Keratinocyte (primary cell): Measurements from ENCODE around the gene FCHSD1. TPM values are rescaled to one million over a fixed set of nuclear protein-coding genes. Genes with fewer than 3 reads are reported as not detected.

Experiments used
- DNase-seq: peaks from one replicate; pipeline ENCODE4 v3.0.0-alpha.2; 2011; ENCODE audit warnings: low read depth, missing footprints, low spot score
- FAIRE-seq: peaks from 2 replicates; lab custom pipeline; 2011; peaks lifted over from hg19 to GRCh38; lab: Jason Lieb, UNC
- H2AFZ ChIP-seq: 2 replicates; pipeline ENCODE4 v1.6.0; 2012; ENCODE audit warnings: low read length, control low read depth, inconsistent platforms; ENCODE audit not compliant: control insufficient read depth
- H3K27ac ChIP-seq: 2 replicates; pipeline ENCODE4 v1.5.1; 2011; ENCODE audit warnings: low read length; ENCODE audit not compliant: control insufficient read depth, insufficient read depth
- H3K27me3 ChIP-seq: 3 replicates; pipeline ENCODE4 v1.6.0; 2011; ENCODE audit warnings: low read length; ENCODE audit not compliant: control insufficient read depth, insufficient read depth; ENCODE audit errors: extremely low read depth
- H3K36me3 ChIP-seq, 2 experiments: 2 replicates in 1 of 2; 3 replicates in 1 of 2; pipeline ENCODE4 v1.5.1; 2011; ENCODE audit warnings: low read length in 2 of 2, mild to moderate bottlenecking in 1 of 2; ENCODE audit not compliant: control insufficient read depth in 2 of 2, insufficient read depth in 2 of 2; ENCODE audit errors: extremely low read depth in 1 of 2
- H3K4me1 ChIP-seq: 3 replicates; pipeline ENCODE4 v1.5.1; 2011; ENCODE audit warnings: low read length; ENCODE audit not compliant: control insufficient read depth, insufficient read depth; ENCODE audit errors: extremely low read depth
- H3K4me2 ChIP-seq: 3 replicates; pipeline ENCODE4 v1.6.0; 2011; ENCODE audit warnings: low read depth, low read length; ENCODE audit not compliant: control insufficient read depth, insufficient read depth; ENCODE audit errors: extremely low read depth
- H3K4me3 ChIP-seq, 3 experiments: fragments of 200-600 bp in 1 of 3; sonication (generic) in 1 of 3; 2 replicates in 2 of 3; 3 replicates in 1 of 3; pipeline ENCODE4 v1.5.1; 2011 to 2016; ENCODE audit warnings: low read length in 3 of 3, mild to moderate bottlenecking in 3 of 3, control low read depth in 2 of 3, inconsistent platforms in 1 of 3, low read depth in 1 of 3, mixed read lengths in 1 of 3, mixed run types in 1 of 3, moderate library complexity in 1 of 3; ENCODE audit not compliant: control insufficient read depth in 2 of 3, insufficient read depth in 2 of 3; ENCODE audit errors: extremely low read depth in 1 of 3
- H3K79me2 ChIP-seq: 2 replicates; pipeline ENCODE4 v1.6.0; 2012; ENCODE audit warnings: low read length; ENCODE audit not compliant: control insufficient read depth, insufficient read depth
- H3K9ac ChIP-seq: 3 replicates; pipeline ENCODE4 v1.6.0; 2011; ENCODE audit warnings: low read length; ENCODE audit not compliant: control insufficient read depth, insufficient read depth; ENCODE audit errors: extremely low read depth
- H3K9me1 ChIP-seq: 3 replicates; pipeline ENCODE4 v1.6.0; 2011; ENCODE audit warnings: low read length; ENCODE audit not compliant: control insufficient read depth, insufficient read depth; ENCODE audit errors: extremely low read depth
- H3K9me3 ChIP-seq: 2 replicates; pipeline ENCODE4 v1.5.1; 2012; ENCODE audit warnings: low read depth, low read length; ENCODE audit not compliant: control insufficient read depth
- H4K20me1 ChIP-seq: 3 replicates; pipeline ENCODE4 v1.6.0; 2011; ENCODE audit warnings: low read length; ENCODE audit not compliant: control insufficient read depth, insufficient read depth; ENCODE audit errors: extremely low read depth
- EZH2 ChIP-seq: IDR thresholded peaks from one replicate; pipeline ENCODE4 v1.6.1; 2012; ENCODE audit warnings: inconsistent platforms, mild to moderate bottlenecking, low read length, moderate library complexity
- dilution Hi-C: fragments of 300-500 bp; cut with MboI; formaldehyde crosslinking; loops from one replicate; pipeline ENCODE4 v1.7.0; 2020; ENCODE audit warnings: low sequenced_read_pairs; ENCODE audit not compliant: extremely low pct_ligation_motif_present
- polyA plus RNA-seq, 5 experiments: library from polyadenylated mRNA; depleted of rRNA in 3 of 5; stranded (reverse) in 3 of 5; stranded (forward) in 1 of 5; unstranded in 1 of 5; fragments of >200 nt; gene quantifications; 1 replicate in 1 of 5; 2 replicates in 3 of 5; 3 replicates in 1 of 5; pipeline versions ENCODE4 v1.2.1 to v1.2.3, GENCODE V29; 2011 to 2012; ENCODE audit warnings: missing spikeins in 2 of 5, low read depth in 1 of 5, low replicate concordance in 1 of 5
- TF ChIP-seq, protein P1 (sequence below), 3 experiments: IDR thresholded peaks in 1 of 3; conservative IDR thresholded peaks in 1 of 3; optimal IDR thresholded peaks in 1 of 3; 2 replicates in 2 of 3; 3 replicates in 1 of 3; pipeline versions ENCODE3 to v1.5.1; 2011; ENCODE audit warnings: low read length in 3 of 3, mild to moderate bottlenecking in 3 of 3, moderate library complexity in 2 of 3, control low read depth in 1 of 3, inconsistent platforms in 1 of 3; ENCODE audit not compliant: insufficient read depth in 2 of 3; ENCODE audit errors: extremely low read depth in 1 of 3

The FCHSD1 gene
- polyA plus RNA-seq, 1 donor (not counting 4 experiments of a cell fraction or from before 2014, with no cell fraction given), result 13.5 TPM

- H3K4me2 ChIP-seq, result no peak overlapping the region
- peaks cover 8% of the 10 kb centered on the region for H3K4me1 ChIP-seq
- no peak overlapping the region for H2AFZ ChIP-seq
- H4K20me1 ChIP-seq, result no peaks in the 10 kb centered on the region
- dilution Hi-C loops, result no loop called here
- no peaks in the 10 kb centered on the region for H3K9me1 ChIP-seq
- no peak overlapping the region for H3K9ac ChIP-seq
- H3K9me3 ChIP-seq, result no peaks in the 10 kb centered on the region
- FAIRE-seq, result no peak
- no peak overlapping the region for H3K27ac ChIP-seq
- no peak for DNase-seq
- no peaks in the 10 kb centered on the region for H3K27me3 ChIP-seq
- H3K4me3 ChIP-seq, result no peak overlapping the region
- H3K79me2 ChIP-seq, result no peaks in the 10 kb centered on the region
- peaks cover 0 to 8% of the 10 kb centered on the region in 2 experiments for H3K36me3 ChIP-seq
- no peak for TF ChIP-seq EZH2
- TF ChIP-seq, protein P1, sequence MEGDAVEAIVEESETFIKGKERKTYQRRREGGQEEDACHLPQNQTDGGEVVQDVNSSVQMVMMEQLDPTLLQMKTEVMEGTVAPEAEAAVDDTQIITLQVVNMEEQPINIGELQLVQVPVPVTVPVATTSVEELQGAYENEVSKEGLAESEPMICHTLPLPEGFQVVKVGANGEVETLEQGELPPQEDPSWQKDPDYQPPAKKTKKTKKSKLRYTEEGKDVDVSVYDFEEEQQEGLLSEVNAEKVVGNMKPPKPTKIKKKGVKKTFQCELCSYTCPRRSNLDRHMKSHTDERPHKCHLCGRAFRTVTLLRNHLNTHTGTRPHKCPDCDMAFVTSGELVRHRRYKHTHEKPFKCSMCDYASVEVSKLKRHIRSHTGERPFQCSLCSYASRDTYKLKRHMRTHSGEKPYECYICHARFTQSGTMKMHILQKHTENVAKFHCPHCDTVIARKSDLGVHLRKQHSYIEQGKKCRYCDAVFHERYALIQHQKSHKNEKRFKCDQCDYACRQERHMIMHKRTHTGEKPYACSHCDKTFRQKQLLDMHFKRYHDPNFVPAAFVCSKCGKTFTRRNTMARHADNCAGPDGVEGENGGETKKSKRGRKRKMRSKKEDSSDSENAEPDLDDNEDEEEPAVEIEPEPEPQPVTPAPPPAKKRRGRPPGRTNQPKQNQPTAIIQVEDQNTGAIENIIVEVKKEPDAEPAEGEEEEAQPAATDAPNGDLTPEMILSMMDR (optimal IDR thresholded peaks at IDR 0.05 in 1 of 3, IDR thresholded peaks at IDR 0.05 in 1 of 3, conservative IDR thresholded peaks at IDR 0.05 in 1 of 3; ENCODE audit: extremely low read depth in 1 of 3, insufficient read depth in 2 of 3, low read length in 3 of 3), result no peak
These were observed 4.0 kb downstream of the FCHSD1 start for GRCh38 chr5:141647242-141647641.

DNA sequence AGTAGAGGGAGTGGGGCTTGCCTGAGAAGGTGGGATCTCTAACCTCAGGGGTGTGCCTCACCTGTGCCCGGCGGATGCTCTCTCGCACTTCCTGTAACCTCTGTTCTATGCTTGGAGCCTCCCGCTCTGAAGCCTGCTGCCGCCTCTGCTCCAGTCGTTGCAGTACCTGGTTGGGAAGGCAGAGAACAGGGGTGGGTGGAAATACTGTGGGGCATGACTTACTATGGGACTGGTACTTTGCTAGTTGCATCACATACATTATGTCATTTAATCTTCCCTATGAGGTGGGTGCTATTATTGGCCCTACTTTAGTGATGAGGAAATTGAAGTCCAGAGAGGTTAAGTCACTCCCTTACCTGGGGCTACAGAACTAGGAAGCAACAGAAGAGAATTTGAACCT lies 5.2 kb downstream of the FCHSD1 start:
- TF ChIP-seq, protein P1 (optimal IDR thresholded peaks at IDR 0.05 in 1 of 3, IDR thresholded peaks at IDR 0.05 in 1 of 3, conservative IDR thresholded peaks at IDR 0.05 in 1 of 3; ENCODE audit: extremely low read depth in 1 of 3, insufficient read depth in 2 of 3, low read length in 3 of 3), result no peak
- no peak for TF ChIP-seq EZH2
- dilution Hi-C loops, result no loop called here
- peaks cover 2% of the 10 kb centered on the region for H3K9me1 ChIP-seq
- no peak for DNase-seq
- no peak for FAIRE-seq
- H3K36me3 ChIP-seq, result peaks cover 4 to 8% of the 10 kb centered on the region in 2 experiments
- peaks cover 3% of the 10 kb centered on the region for H4K20me1 ChIP-seq
- no peaks in the 10 kb centered on the region for H3K79me2 ChIP-seq
- H3K4me3 ChIP-seq, result no peak overlapping the region
- H2AFZ ChIP-seq, result no peak overlapping the region
- no peaks in the 10 kb centered on the region for H3K9me3 ChIP-seq
- no peaks in the 10 kb centered on the region for H3K27me3 ChIP-seq
- H3K27ac ChIP-seq, result no peak overlapping the region
- peaks cover 16% of the 10 kb centered on the region for H3K4me1 ChIP-seq
- H3K9ac ChIP-seq, result no peak overlapping the region
- no peak overlapping the region for H3K4me2 ChIP-seq
